HepG2 (cell line): ENCODE results near the gene TC2N. TPM values are rescaled to one million over a fixed set of nuclear protein-coding genes. Genes with fewer than 3 reads are reported as not detected.

Experiments used
- ATAC-seq: fragments of 200-7000 bp; cut with Tn5 transposase; 3 replicates; pipeline ENCODE4 v1.9.1; 2020; ENCODE audit warnings: mild to moderate bottlenecking, moderate library complexity
- BruUV-seq: library from RNA; stranded (reverse); fragments of 400-500 nt; replicated peaks from 2 replicates; lab custom pipeline; 2021; lab: Mats Ljungman, UMichigan
- CTCF ChIA-PET: fragments of 300-600 bp; formaldehyde crosslinking; extraction: SDS; loops from one replicate; lab custom pipeline; 2021; ENCODE audit warnings: low total read pairs, inconsistent platforms, low intra/inter-chr PET ratio; lab: Yijun Ruan, JAX
- POLR2A ChIA-PET: fragments of 350-600 bp; sonication (Branson Sonifier 250); formaldehyde crosslinking; loops from one replicate; lab custom pipeline; 2020; ENCODE audit warnings: antibody characterized with exemption, inconsistent platforms; lab: Yijun Ruan, JAX
- DNase-seq: peaks from one replicate; pipeline ENCODE4 v3.0.0-alpha.2; 2015; ENCODE audit warnings: low spot score
- FAIRE-seq: peaks from 3 replicates; lab custom pipeline; 2011; peaks lifted over from hg19 to GRCh38; lab: Jason Lieb, UNC
- H2AFZ ChIP-seq: one replicate; pipeline ENCODE4 v1.6.1; 2011; ENCODE audit warnings: low read length, inconsistent platforms
- H3K27ac ChIP-seq: fragments of 300-600 bp; 3 replicates; pipeline ENCODE4 v1.8.0; 2011; ENCODE audit warnings: mixed run types, mild to moderate bottlenecking, mixed read lengths, low read length, inconsistent platforms; ENCODE audit not compliant: insufficient read depth; ENCODE audit errors: extremely low read length
- H3K27me3 ChIP-seq, 2 experiments: fragments of 200-600 bp in 1 of 2; 2 replicates in 1 of 2; 3 replicates in 1 of 2; pipeline versions ENCODE4 v1.6.0 to v1.8.0; 2011; ENCODE audit warnings: low read length in 2 of 2, mild to moderate bottlenecking in 2 of 2, moderate library complexity in 2 of 2, inconsistent platforms in 1 of 2; ENCODE audit not compliant: insufficient read depth in 2 of 2, control insufficient read depth in 1 of 2
- H3K36me3 ChIP-seq, 2 experiments: fragments of 200-600 bp in 1 of 2; replicated peaks in 1 of 2; 2 replicates in 1 of 2; 3 replicates in 1 of 2; pipeline versions ENCODE4 v1.5.1 to v1.8.0; 2011; ENCODE audit warnings: low read length in 2 of 2, inconsistent platforms in 1 of 2; ENCODE audit not compliant: insufficient read depth in 2 of 2, control insufficient read depth in 1 of 2
- H3K4me1 ChIP-seq: 2 replicates; pipeline ENCODE4 v1.5.1; 2012; ENCODE audit warnings: low read length, inconsistent platforms; ENCODE audit not compliant: insufficient read depth
- H3K4me2 ChIP-seq: 2 replicates; pipeline ENCODE4 v1.6.0; 2011; ENCODE audit warnings: low read depth, low read length, inconsistent platforms
- H3K4me3 ChIP-seq, 3 experiments: fragments of 200-600 bp in 1 of 3; sonication (generic), shearing (Covaris generic) in 1 of 3; replicated peaks in 1 of 3; 2 replicates each; pipeline ENCODE4 v1.5.1; 2011 to 2016; ENCODE audit warnings: low read length in 3 of 3, inconsistent platforms in 2 of 3, low read depth in 2 of 3, mild to moderate bottlenecking in 2 of 3, control low read depth in 1 of 3, mixed read lengths in 1 of 3; ENCODE audit not compliant: insufficient read depth in 1 of 3
- H3K79me2 ChIP-seq: one replicate; pipeline ENCODE4 v1.6.1; 2011; ENCODE audit warnings: low read length, inconsistent platforms; ENCODE audit not compliant: insufficient read depth
- H3K9ac ChIP-seq: 2 replicates; pipeline ENCODE4 v1.6.0; 2011; ENCODE audit warnings: mild to moderate bottlenecking, low read depth, low read length, inconsistent platforms; ENCODE audit not compliant: insufficient read depth
- H3K9me3 ChIP-seq: 2 replicates; pipeline ENCODE4 v1.5.1; 2012; ENCODE audit warnings: mild to moderate bottlenecking, low read length
- H4K20me1 ChIP-seq: 2 replicates; pipeline ENCODE4 v1.6.0; 2011; ENCODE audit warnings: inconsistent platforms, mild to moderate bottlenecking, low read length, moderate library complexity; ENCODE audit not compliant: insufficient read depth
- ATF7-NPFF ChIP-seq: sonication (generic); formaldehyde crosslinking; IDR thresholded peaks from 2 replicates; pipeline ENCODE4 v1.8.1; 2023; ENCODE audit warnings: mild to moderate bottlenecking, low read depth, missing genetic modification reagents, moderate library complexity
- BORCS8-MEF2B ChIP-seq: sonication (generic); formaldehyde crosslinking; IDR thresholded peaks from 2 replicates; pipeline ENCODE4 v1.8.0; 2022; ENCODE audit warnings: mild to moderate bottlenecking, missing genetic modification reagents
- CHCHD3 ChIP-seq: sonication (generic); formaldehyde crosslinking; IDR thresholded peaks from 2 replicates; pipeline ENCODE4 v1.8.0; 2022; ENCODE audit warnings: mild to moderate bottlenecking, missing genetic modification reagents, moderate library complexity
- CHD2 ChIP-seq: IDR thresholded peaks from 2 replicates; pipeline ENCODE4 v1.6.1; 2011; ENCODE audit warnings: low read depth, low read length, improper control_type of control experiment
- FOXA3 ChIP-seq: IDR thresholded peaks from 2 replicates; pipeline ENCODE4 v1.6.1; 2016; ENCODE audit warnings: missing genetic modification reagents, missing compliant biosample characterization
- FOXM1 ChIP-seq: sonication (generic); formaldehyde crosslinking; IDR thresholded peaks from 2 replicates; pipeline ENCODE4 v1.5.0; 2020; ENCODE audit warnings: missing genetic modification reagents
- KDM5B ChIP-seq: sonication (generic); formaldehyde crosslinking; IDR thresholded peaks from 2 replicates; pipeline ENCODE4 v1.4.0; 2020; ENCODE audit warnings: missing genetic modification reagents, mild to moderate bottlenecking, borderline replicate concordance
- MLLT10 ChIP-seq: sonication (generic); formaldehyde crosslinking; IDR thresholded peaks from 2 replicates; pipeline ENCODE4 v1.4.0; 2020; ENCODE audit warnings: missing genetic modification reagents
- MZF1 ChIP-seq: sonication (generic); formaldehyde crosslinking; IDR thresholded peaks from 2 replicates; pipeline ENCODE4 v1.8.1; 2023; ENCODE audit warnings: mild to moderate bottlenecking, missing genetic modification reagents, borderline replicate concordance
- ZFYVE20 ChIP-seq: sonication (generic); formaldehyde crosslinking; IDR thresholded peaks from 2 replicates; pipeline ENCODE4 v1.8.0; 2023; ENCODE audit warnings: low read depth, mild to moderate bottlenecking, moderate library complexity, missing genetic modification reagents, borderline replicate concordance
- ZNF674 ChIP-seq: sonication (generic); formaldehyde crosslinking; IDR thresholded peaks from 2 replicates; pipeline ENCODE4 v1.5.0; 2020; ENCODE audit warnings: low read depth, mild to moderate bottlenecking, missing genetic modification reagents
- WGBS: methylation state at CpG from one replicate; pipeline ENCODE4 v1.1.6; 2017; ENCODE audit warnings: low lambda C conversion rate; 5-methylcytosine and 5-hydroxymethylcytosine counted together
- in situ Hi-C: cut with HindIII; loops from 2 replicates; pipeline ENCODE4 v1.10.0; 2017; ENCODE audit warnings: low pct_unique_long_range_greater_than_20kb; ENCODE audit not compliant: extremely low pct_ligation_motif_present
- intact Hi-C: fragments of 100-400 bp; cut with micrococcal nuclease; formaldehyde crosslinking; loops from one replicate; pipeline ENCODE4 v1.10.0; 2022; ENCODE audit not compliant: unreplicated experiment
- polyA plus RNA-seq, 8 experiments: library from polyadenylated mRNA; depleted of rRNA in 3 of 8; stranded (reverse) in 7 of 8; unstranded in 1 of 8; fragments of >200 nt; fragmentation: Illumina TruSeq in 4 of 8; extraction: Trizol in 4 of 8; gene quantifications; 2 replicates each; pipeline versions ENCODE4 v1.2.1 to v1.2.3, GENCODE V29; 2011 to 2016; ENCODE audit warnings: low read depth in 4 of 8, missing spikeins in 1 of 8, mixed read lengths in 1 of 8; ENCODE audit not compliant: insufficient read depth in 1 of 8
- total RNA-seq, 5 experiments: library from RNA; depleted of rRNA; stranded (reverse); fragments of >200 nt; fragmentation: Illumina TruSeq; extraction: Trizol; gene quantifications; 2 replicates each; pipeline ENCODE4 v1.2.3, GENCODE V29; 2016; ENCODE audit warnings: low read depth in 1 of 5
- TF ChIP-seq, protein P1 (sequence below): sonication (generic); formaldehyde crosslinking; IDR thresholded peaks from 2 replicates; pipeline ENCODE4 v1.4.0; 2020; ENCODE audit warnings: missing genetic modification reagents, borderline replicate concordance
- TF ChIP-seq, protein P2 (sequence below): IDR thresholded peaks from 2 replicates; pipeline ENCODE4 v1.6.1; 2012; ENCODE audit warnings: low read depth, low read length, improper control_type of control experiment
- TF ChIP-seq, protein P3 (sequence below): sonication (generic); IDR thresholded peaks from 2 replicates; pipeline ENCODE4 v1.6.1; 2016; ENCODE audit warnings: low read depth, borderline replicate concordance

Gene TC2N
- total and polyA plus RNA-seq, 2 of the 13 experiments (the other 11 are each of a cell fraction or from before 2014, with no cell fraction given), result 0.03 TPM; not detected in 1

DNA sequence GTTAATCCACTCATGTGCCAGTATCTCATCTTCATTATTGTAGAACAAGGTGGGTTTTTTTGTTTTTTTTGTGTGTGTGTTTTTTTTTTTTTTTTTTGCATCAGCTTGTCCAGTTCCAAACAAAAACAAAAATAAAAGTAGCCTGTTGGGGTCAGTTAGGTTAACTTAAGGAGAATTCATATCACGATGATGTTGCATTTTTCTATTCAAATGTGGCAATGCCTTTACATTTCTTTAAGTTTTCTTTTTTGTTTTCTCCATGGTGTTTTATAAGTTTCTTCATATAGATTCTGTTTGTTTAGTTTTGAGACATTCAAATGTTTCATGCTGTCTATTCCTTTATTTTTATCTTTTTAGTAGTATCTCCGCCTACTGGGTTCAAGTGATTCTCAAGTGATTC is 119.3 kb downstream of the TC2N start:
- Histone ChIP-seq H3K79me2 (no peaks in the 10 kb centered on the region), H3K36me3 (no peaks in the 10 kb centered on the region), H3K4me2 (no peak overlapping the region), H3K27me3 (no peaks in the 10 kb centered on the region), H3K9ac (no peak overlapping the region), H4K20me1 (no peaks in the 10 kb centered on the region), H2AFZ (no peak overlapping the region), H3K4me1 (peaks cover 9% of the 10 kb centered on the region), H3K9me3 (no peaks in the 10 kb centered on the region), H3K4me3 (no peak overlapping the region), H3K27ac (no peak overlapping the region)
- FAIRE-seq (no peak), ATAC-seq (no peak), DNase-seq (no peak)
- in situ Hi-C loops, result no loop called here
- TF ChIP-seq ZFYVE20 (CRISPR knock-in tag) (no peak), FOXA3 (no peak), MZF1 (CRISPR knock-in tag) (no peak), CHD2 (no peak), BORCS8-MEF2B (CRISPR knock-in tag) (no peak), FOXM1 (CRISPR knock-in tag) (no peak), ATF7-NPFF (CRISPR knock-in tag) (no peak), ZNF674 (CRISPR knock-in tag) (no peak), MLLT10 (CRISPR knock-in tag) (no peak), KDM5B (no peak), CHCHD3 (CRISPR knock-in tag) (no peak)
- TF ChIP-seq, protein P1, sequence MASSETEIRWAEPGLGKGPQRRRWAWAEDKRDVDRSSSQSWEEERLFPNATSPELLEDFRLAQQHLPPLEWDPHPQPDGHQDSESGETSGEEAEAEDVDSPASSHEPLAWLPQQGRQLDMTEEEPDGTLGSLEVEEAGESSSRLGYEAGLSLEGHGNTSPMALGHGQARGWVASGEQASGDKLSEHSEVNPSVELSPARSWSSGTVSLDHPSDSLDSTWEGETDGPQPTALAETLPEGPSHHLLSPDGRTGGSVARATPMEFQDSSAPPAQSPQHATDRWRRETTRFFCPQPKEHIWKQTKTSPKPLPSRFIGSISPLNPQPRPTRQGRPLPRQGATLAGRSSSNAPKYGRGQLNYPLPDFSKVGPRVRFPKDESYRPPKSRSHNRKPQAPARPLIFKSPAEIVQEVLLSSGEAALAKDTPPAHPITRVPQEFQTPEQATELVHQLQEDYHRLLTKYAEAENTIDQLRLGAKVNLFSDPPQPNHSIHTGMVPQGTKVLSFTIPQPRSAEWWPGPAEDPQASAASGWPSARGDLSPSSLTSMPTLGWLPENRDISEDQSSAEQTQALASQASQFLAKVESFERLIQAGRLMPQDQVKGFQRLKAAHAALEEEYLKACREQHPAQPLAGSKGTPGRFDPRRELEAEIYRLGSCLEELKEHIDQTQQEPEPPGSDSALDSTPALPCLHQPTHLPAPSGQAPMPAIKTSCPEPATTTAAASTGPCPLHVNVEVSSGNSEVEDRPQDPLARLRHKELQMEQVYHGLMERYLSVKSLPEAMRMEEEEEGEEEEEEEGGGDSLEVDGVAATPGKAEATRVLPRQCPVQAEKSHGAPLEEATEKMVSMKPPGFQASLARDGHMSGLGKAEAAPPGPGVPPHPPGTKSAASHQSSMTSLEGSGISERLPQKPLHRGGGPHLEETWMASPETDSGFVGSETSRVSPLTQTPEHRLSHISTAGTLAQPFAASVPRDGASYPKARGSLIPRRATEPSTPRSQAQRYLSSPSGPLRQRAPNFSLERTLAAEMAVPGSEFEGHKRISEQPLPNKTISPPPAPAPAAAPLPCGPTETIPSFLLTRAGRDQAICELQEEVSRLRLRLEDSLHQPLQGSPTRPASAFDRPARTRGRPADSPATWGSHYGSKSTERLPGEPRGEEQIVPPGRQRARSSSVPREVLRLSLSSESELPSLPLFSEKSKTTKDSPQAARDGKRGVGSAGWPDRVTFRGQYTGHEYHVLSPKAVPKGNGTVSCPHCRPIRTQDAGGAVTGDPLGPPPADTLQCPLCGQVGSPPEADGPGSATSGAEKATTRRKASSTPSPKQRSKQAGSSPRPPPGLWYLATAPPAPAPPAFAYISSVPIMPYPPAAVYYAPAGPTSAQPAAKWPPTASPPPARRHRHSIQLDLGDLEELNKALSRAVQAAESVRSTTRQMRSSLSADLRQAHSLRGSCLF (CRISPR knock-in tag), result no peak
- TF ChIP-seq, protein P2, sequence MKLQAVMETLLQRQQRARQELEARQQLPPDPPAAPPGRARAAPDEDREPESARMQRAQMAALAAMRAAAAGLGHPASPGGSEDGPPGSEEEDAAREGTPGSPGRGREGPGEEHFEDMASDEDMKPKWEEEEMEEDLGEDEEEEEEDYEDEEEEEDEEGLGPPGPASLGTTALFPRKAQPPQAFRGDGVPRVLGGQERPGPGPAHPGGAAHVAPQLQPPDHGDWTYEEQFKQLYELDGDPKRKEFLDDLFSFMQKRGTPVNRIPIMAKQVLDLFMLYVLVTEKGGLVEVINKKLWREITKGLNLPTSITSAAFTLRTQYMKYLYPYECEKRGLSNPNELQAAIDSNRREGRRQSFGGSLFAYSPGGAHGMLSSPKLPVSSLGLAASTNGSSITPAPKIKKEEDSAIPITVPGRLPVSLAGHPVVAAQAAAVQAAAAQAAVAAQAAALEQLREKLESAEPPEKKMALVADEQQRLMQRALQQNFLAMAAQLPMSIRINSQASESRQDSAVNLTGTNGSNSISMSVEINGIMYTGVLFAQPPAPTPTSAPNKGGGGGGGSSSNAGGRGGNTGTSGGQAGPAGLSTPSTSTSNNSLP, result no peak
- TF ChIP-seq, protein P3, sequence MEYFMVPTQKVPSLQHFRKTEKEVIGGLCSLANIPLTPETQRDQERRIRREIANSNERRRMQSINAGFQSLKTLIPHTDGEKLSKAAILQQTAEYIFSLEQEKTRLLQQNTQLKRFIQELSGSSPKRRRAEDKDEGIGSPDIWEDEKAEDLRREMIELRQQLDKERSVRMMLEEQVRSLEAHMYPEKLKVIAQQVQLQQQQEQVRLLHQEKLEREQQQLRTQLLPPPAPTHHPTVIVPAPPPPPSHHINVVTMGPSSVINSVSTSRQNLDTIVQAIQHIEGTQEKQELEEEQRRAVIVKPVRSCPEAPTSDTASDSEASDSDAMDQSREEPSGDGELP, result no peak
- ChIA-PET CTCF (no interaction called here), POLR2A (no interaction called here)
- intact Hi-C loops, result no loop called here
- no TSS peak for BruUV-seq
- 41% methylated on average over 2 of the region's 2 CpGs for WGBS
